ENCODE measurements around the gene KLHL25.
"Not testable (repeated sequence)": the region's sequence is repeated elsewhere in the genome, so short reads cannot be mapped to it uniquely, and the experiment has no call there.

KLHL25 gene

GRCh38 chr15:85794598-85795336 is at the start of gene KLHL25:
TSS of gene KLHL25 (minus strand) at chr15:85794925. CDS start at chr15:85769810, 25,115 bp downstream.
- peak; percentile 74 for DNase-seq

GRCh38 chr15:85840802-85841152 is 46.1 kb upstream of the KLHL25 start:
- no peak for DNase-seq

- DNase-seq, result peak; percentile 21
These were observed 45.5 kb upstream of the KLHL25 start for GRCh38 chr15:85840079-85840801.

- DNase-seq, result no peak
These were observed 44.9 kb upstream of the KLHL25 start for GRCh38 chr15:85839643-85840042.

GRCh38 chr15:85838655-85839054 is 43.9 kb upstream of the KLHL25 start:
- no peak for DNase-seq

GRCh38 chr15:85837881-85838280 is 43.2 kb upstream of the KLHL25 start:
- DNase-seq, result no peak

- no peak for DNase-seq
These were observed 42.3 kb upstream of the KLHL25 start for GRCh38 chr15:85837011-85837433.

- DNase-seq, result no peak
These were observed 39.9 kb upstream of the KLHL25 start for GRCh38 chr15:85834651-85835050.

- no peak for DNase-seq
These were observed 37.7 kb upstream of the KLHL25 start for GRCh38 chr15:85832394-85832793.

GRCh38 chr15:85831415-85832113 is 36.8 kb upstream of the KLHL25 start:
- peak; percentile 6 for DNase-seq

- not testable (repeated sequence) for DNase-seq
These were observed 35.0 kb upstream of the KLHL25 start for GRCh38 chr15:85829754-85830153.

GRCh38 chr15:85828874-85829273 is 34.1 kb upstream of the KLHL25 start:
- DNase-seq, result no peak

- DNase-seq, result no peak
These were observed 33.4 kb upstream of the KLHL25 start for GRCh38 chr15:85828126-85828525.

- no peak for DNase-seq
These were observed 32.2 kb upstream of the KLHL25 start for GRCh38 chr15:85826756-85827515.

GRCh38 chr15:85825719-85826118 is 31.0 kb upstream of the KLHL25 start:
- no peak for DNase-seq

GRCh38 chr15:85825118-85825517 is 30.4 kb upstream of the KLHL25 start:
- no peak for DNase-seq

GRCh38 chr15:85821545-85821944 is 26.8 kb upstream of the KLHL25 start:
- no peak for DNase-seq

- DNase-seq, result no peak
These were observed 25.2 kb upstream of the KLHL25 start for GRCh38 chr15:85819938-85820337.

GRCh38 chr15:85813234-85813633 is 18.5 kb upstream of the KLHL25 start:
- DNase-seq, result no peak

- no peak for DNase-seq
These were observed 15.3 kb upstream of the KLHL25 start for GRCh38 chr15:85810075-85810474.

GRCh38 chr15:85805420-85805819 is 10.7 kb upstream of the KLHL25 start:
- no peak for DNase-seq

- DNase-seq, result no peak
These were observed 9.9 kb upstream of the KLHL25 start for GRCh38 chr15:85804481-85805170.
